SH-SY5Y (cell line): ENCODE data around the gene RHOBTB1.

ENCODE experiments used
- GATA2 ChIP-seq: IDR thresholded peaks from 2 replicates; pipeline ENCODE4 v1.6.1; 2011; ENCODE audit warnings: mild to moderate bottlenecking, low read depth, low read length
- GATA3 ChIP-seq: IDR thresholded peaks from 2 replicates; pipeline ENCODE4 v1.6.1; 2011; ENCODE audit warnings: low read depth, mild to moderate bottlenecking, low read length, moderate library complexity

DNA sequence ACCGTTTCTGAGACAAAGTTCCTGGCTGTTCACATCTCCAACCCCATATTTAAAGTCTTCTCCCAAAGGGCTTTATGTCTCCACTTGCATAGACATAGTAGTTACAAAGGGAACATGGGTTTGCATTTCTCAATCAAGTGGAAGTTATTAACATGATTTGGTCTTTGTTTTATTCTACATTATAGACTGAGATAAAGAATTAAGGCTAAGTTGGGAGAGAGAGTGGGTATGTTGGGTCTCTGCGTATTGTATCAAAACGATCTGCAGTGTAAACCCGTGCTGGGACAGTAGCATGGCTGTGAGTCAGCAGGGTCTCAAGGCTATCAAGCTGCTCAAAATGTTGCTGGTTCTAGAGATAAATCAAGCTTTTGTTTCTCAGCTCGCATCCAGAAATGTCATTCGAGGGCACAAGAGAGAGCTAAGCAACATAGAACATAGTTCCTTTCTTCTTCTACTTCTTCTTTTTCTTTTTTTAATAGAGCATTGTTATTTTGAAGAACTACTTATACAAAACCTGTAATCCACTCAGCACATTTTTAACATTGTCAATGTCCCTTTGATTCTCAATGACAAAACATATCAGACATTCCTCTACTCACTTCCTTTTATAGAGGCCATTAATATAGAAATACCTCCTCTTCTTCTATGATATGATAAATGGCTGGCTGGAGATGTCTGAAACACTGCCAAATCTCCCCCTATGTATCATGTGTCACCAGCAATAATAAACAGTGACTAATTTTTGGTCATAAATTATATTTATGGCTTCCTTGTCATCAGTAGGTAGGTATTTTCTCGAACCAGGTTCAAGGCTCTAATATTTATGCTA, 34.5 kb upstream of the RHOBTB1 start:
- TF ChIP-seq GATA2: no peak
- no peak for TF ChIP-seq GATA3
